GM18873 (cell line): ENCODE results near the gene CIB4.

Experiments
- ATAC-seq: cut with Tn5 transposase; IDR thresholded peaks from one replicate; pipeline ENCODE4 v1.9.1; 2021; ENCODE audit warnings: mild to moderate bottlenecking, moderate library complexity, moderate number of reproducible peaks; ENCODE audit not compliant: unreplicated experiment, low FRiP score

The CIB4 gene

DNA sequence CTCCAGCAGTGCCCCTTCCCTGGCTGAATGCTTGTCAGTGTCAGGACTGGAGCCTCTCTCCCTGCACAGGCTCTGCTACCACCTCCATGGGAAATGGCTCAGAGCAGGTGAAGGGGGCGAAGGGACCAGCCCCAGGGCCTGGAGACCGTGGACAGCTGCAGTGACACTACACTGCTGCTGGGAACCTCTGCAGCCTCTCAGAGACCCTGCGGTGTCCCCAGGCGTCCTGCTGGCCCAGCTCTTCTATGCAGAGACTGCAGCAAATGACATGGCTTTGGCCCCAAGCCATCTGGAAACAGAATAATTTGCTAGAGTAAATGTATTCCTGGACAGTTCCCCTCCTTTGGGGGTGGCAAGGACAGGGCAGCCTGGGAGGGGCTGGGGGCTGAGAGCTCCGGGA, 53.2 kb downstream of the CIB4 start:
- no peak for ATAC-seq

DNA sequence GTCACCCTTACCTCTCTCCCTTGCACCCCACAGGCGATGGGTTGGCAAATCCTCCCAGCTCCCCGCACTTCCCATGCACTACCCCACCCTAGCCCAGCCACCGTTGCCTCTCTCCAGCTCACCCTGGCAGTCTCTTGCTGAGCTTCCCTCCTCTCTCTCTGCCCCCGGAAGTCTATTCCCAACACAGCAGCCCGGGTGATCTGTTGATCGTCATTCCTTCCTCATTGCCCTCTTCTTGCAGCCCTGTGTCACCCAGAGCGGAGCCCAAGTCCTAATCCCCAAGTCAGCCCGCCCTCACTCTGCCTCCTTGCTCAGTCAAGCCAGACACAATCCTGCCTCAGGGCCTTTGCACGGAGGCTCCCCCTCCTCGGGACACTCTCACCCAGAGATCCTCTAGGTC, 55.2 kb downstream of the CIB4 start:
- no peak for ATAC-seq

DNA sequence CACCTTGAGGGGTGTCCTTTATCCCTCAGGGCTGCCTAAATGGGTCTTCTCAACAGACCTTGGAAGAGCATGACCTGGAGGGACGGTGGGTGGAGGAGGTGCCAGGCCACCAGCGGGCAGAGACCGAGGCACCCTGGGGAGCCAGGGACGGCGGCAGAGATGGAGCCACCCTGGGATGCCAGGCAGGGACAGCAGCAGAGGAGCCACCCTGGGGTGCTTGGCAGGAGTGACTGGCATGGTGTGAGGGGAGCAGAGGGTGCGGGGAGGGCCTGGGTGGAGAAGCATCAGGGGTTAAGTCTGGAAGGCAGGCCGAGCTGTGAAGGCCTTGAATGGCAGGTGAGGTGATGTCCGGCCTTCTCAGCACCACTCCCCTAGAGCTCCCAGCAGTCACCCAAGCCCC, 56.1 kb downstream of the CIB4 start:
- no peak for ATAC-seq

DNA sequence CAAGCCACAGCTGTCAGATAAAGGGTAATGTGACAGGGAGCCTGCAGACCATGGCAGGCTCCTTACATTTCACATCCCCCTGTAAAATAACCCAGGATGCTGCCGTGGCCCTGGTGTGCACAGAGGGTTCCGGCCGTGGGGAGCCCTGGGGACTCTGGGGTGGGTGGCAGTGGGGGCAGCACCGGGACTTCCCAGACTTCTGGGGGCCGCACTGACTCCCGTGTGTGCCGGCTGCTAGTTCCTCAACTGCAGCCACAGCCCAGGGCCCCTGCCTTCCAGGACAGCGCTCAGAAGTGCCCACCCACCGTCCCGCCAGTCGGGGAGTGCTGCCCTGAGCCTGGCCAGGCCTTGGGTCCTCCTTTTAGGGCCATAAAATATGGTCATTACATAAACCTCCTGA, 56.5 kb downstream of the CIB4 start:
- no peak for ATAC-seq

DNA sequence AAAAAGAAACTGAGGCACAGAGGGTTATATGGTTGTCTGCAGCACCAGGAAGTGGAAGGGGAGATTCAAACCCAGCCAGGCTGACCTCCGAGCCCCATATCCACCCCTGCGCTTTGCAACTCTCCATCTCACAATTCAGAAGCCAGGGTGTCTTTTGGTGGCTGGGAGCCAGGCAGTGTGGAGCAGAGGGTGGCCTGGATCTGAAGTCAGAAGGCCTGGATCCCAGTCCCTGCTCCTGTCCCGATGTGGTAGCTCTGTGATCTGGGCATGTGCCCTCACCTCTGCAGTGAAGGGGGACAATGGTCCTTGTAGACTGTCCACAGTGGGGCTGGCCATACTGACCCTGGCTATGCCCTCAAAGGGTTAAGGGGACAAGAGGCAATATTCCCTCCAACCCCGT, 57.0 kb downstream of the CIB4 start:
- no peak for ATAC-seq

DNA sequence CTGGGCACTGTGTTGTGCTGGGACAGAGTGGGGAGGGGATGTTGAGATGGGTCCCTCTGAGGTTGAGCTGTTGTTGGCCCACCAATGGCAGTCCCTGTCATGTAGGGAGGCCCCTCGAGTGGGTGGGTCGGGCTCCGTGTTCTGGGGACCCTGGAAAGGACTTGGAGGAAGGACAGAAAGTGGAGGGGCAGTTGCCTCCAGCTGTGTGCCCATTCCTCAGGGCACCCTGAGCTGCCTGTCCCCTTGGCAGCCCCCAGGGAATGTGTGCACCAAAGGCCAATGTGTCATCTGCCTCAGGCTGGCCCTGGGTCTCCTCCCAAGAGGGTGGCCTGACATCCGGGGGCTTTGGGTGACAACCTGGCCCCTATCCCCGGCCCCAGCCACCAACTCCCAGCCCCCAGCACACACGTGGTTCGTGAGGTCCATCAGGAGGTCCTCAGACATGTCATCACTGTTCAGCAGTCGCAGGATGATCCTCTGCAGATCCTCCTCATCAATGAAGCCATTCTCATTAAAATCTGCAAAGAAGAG, 57.7 kb downstream of the CIB4 start:
- no peak for ATAC-seq

DNA sequence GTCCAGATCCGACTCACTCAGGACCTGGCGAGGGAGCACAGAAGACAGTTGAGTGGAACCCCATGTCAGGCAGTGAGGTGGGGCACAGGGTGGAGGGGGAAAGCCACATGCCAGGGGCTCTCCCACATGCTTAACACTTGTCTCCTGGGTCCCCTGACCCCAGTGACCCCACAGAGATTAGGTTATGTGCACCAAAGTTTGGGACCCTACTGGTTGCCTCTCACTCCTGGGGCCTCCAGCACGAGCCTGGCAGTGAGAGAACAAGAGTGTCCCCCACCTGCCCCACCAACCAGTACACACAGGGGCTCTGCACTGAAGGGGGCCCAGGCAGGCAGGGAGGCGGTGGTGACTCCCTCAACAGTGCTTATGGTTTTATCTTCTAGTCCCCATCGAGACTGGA, 58.3 kb downstream of the CIB4 start:
- ATAC-seq: no peak

DNA sequence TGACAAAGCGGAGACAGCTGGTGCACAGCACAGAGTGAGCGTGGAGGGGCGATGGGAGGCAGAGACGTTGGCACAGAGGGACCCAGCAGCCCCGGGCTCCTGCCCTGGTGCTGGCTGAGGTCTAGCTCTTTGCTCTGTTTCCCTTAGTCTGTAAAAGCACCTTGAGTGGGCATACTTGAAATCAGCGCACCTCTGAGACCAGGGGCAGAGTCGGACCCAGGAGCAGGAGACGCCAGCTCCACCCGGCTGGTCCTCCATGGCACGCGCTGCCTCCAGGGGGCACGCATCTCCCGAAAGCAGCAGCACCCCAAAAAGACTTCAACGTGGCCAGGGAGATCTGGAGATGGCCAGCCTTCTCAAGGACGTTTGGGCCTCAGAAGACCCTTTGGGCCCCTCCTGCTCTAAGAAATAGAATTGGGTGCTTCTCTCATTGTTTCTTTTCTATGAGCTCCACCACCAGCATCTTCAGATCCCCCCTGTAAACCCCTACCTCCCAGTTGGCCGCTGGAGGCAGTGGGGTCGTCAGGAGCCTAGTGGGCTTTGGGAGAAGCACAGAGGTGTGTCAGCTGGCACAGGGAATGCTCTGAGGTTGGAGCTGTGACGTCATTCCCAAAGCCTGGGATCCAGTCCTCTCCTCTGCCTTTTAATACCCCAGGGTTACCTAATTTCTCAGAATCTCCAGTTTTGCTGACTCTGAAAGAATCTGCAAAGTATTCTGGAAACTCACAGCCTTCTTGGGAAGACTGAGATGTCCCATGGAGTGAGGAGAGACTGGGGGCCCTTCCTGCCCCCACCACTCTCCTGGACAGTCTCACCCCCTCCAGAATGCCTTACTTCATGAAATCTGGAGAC, 58.9 kb downstream of the CIB4 start:
- no peak for ATAC-seq

DNA sequence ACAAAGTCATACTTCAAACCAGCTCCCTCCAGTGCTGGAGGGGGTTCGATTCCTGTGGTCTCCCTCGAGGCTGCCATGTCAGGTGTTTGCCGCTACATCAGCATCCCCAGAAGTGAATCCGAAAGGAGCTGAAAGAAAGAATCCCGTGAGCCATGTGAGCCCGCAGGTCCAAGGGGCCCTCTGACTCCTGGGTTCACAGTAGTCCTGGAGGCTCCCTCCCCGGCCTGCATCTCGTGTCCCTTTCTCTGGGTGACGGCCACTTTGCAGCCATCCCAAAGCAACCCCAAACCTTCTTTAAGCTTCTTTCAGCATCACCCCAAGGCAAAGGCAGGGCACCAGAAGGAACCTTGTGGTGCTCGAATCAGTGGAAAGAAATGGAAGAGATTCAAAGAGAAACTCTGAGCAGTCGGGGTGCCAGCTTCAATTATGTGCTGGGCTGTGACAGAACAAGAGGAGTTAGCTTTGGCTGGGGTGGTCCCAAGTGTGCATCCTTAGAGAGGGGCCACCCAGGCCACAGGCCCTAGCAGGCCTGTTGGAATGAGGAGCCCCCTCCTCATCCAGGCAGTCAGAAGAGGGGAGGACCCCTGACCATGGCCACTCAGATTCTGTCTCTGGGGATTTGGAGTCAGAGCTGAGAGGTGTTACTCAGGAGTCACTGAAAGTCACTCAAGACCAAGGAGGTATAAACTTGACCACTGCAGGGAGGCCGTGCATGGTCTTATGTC, 59.7 kb downstream of the CIB4 start:
- no peak for ATAC-seq

DNA sequence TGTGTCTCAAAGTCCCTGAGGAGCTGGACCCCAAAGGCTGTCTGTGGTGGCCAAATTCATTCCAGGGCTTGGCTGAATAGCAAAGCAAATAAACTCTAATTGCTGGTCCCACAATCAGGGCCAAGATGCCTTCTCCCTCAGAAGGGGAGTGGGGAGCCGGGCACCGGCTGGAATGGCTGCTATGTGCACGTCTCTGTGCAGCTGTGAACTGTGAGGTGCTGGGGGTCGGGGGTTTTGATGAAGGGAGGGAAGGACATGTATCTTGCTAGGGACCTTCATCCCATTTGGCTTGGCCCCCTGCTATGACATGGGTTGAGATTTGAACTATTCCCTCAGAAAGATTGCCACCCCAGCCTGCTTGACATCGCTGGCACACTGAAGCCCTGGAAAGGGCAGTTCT, 60.4 kb downstream of the CIB4 start:
- no peak for ATAC-seq

DNA sequence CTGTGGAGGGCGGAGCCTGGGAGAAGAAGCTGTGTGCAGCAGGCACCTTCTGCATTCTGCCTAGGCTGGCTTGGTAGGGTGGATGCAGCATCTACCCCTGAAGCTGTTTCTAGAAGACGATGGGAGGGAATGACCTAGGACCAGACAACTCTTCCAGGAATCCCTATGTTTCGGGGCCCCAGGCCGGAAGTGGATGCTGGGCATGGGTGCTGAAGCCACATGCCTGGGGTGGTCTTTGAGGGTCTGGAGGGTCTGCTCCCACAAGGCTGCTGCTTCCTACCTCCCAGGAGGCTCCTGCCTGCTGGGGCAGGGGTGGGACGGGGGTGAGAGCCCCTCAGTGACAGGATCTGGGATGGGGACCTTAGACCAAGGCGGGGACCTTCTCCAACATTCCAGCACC, 61.0 kb downstream of the CIB4 start:
- ATAC-seq: no peak

DNA sequence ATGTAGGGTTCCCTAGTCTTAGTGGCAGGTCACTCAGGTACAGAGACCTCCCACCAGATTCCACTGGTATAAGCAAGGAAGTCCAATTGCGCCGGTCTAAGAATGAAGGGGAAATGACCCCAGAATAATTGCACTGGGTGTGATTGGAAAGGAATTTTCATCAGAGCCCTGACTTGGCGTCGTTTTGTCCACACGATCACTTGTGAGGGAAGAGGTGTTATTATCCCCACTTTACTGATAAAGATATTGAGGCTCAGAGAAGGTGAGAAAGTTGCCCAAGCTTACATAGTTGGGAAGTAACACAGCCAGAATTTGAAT, 61.5 kb downstream of the CIB4 start:
- no peak for ATAC-seq

DNA sequence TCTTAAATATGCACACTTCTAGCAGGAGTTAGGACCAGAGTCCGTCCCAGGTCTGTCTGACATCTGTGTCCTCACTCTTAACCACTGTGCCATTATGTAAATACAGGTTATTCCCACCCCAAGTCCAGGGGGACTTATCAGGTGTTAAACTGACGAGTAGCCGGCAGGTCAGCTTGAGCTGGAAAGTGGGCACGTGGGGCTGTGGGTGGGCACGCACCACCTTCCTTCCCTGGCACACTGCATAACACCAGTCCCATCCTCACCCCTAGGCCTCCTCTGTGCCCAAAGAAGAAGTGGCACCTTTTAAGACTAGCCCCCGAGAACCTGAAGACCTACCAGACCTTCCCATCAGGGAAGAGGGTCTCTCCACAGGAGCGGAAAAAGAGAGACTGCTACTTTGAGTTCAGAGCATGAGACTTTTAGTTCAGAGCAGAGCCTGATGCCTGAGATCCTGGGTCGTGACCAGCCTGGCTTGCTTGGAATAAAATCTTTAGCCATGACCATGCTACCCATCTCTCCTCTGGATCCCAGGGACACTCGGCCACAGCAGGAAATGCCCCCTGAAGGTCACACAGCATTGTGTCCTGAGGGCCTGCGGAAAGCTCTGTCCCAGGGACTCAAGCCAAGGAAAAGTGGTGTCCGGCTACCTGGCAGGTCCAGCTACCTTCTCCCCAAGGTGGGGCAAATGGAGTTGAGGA, 62.0 kb downstream of the CIB4 start:
- no peak for ATAC-seq

DNA sequence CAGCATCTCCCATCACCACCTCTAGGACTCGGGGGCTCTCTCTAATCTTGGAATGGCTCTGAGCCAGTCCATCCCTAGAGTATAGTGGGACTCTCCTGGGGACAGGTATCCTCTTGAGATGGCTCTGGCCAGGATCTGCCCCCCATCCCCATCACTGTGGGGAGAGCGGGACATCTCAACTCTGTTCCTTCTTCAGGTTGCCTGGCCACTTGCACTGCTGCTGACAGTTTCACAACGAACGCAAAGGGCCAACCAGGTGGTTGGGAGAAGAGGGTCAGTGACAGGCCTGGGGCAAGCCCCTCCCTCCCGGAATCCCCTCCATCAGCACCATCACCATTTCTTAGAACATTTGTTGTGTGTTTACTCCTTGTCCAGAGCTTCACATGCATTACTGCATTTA, 62.6 kb downstream of the CIB4 start:
- no peak for ATAC-seq

DNA sequence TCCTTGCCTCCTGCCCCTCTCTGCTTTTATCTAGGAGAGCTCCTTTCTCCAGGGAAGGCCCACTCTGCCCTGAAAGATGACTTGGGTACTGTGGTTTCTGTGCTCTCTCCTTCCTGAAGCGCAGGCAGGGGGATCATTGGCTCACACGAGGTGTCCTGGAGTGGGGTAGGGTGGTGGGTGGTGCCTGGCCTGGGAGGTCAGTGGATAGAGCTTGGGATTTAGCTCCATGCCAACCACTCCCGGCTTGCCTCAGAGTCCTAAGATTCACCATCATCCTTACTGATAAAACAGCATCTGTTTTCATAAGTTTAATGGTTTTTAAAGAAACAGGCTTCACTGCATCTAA, 63.1 kb downstream of the CIB4 start:
- ATAC-seq: no peak

DNA sequence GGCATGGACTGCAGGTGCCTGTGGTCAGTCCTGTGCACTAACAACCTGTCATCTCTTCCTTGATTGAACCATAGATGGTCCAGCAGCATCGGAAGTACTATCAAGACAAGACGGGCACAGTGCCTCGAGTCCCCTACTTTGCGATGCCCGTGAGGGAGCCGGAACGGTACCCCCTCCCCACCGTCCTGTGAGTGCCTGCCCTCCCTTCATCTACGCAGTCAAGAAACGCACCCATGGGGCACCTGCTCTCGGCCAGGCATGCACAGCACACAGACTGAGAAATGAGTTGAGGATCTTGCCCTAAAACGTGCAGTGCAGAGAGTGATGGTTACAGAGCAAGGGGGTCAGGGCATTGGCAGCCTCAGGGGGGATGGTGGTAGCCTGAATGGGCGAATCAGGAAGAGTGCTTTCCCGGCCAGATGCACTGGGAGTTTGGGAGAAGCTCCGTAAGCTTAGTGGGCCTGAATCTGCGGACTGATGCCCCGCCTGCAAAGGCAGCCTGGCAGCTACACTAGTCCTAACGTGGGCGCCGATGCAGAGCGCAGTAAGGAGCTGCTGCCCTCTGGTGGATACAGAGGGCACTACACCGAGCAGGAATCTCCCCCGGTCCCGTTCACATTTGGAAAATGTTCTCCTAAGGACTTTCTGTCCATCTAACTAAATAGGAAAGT, 63.6 kb downstream of the CIB4 start:
- no peak for ATAC-seq

DNA sequence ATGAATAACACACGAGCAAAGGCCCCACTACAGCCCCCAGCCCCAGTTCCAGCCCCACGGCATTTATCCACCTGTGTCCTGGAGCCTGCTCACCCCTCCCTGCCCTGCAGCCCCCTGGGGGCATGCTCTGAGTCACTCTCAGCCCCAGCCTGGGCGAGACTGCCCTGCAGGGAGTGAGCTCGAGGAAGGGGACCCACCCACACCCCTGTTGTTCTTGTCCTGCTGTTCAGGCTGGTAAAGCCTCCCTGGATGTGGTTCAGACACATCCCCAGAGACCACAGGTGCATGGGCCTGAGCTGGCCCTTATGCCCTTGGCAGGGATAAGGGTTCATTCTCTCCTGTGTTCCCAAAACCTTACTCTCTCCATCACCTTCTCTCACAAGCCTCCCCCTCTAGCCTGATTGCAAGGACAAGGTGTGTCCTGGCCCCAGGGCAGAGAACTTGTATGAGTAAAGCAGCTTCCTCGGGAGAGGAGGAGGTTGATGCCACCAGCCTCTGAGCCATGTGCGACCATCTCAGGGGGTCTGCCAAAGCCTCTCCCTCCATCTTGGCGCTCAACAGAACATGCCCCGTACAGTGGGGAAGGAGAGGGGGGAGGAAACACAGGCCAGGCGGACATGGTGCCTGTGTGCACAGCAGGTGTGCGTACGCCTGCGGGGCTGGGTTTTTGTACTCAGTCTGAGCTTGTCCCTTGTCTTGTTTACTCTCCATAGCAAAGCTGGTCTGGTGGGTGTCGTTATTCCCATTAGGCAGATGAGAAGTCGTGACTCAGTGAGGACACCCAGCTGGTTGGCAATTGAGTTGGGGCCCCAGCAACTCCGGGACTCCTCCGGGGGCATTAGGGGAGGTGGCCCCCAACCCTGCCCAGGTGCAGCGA, 64.4 kb downstream of the CIB4 start:
- no peak for ATAC-seq

DNA sequence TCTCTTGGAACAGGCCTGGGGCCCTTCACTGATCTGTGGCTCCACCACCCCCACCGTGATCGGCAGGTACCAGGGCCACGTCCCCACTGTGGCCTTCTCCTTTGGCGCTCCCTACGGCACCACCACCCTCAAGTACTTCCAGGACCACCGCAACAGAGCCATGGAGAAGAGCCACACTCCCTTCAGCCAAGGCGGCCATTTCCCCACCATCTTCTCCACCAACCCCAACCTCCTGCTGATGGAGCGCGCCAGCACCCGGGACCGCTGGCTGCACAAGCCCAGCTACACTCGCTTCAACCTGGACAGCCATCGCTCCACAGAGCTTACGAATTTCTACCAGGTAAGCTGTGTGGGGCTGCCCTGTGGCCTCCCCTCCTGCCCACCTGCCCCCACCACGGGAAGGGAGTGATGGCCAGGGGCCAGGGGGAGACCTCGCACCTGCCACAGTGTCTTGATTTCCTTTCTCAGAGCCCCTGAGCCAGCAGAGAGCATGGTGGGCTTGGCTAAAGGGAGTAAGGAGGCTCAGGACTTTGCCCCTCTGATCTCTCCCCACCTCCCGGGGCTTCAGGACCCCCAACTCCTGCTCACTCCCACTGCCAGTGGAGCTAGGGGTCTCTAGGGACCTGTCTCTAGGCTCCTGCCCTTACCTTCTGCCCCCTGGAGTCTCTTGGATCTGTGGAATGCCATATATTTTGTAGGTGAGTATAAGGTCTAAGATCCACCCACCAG, 65.2 kb downstream of the CIB4 start:
- ATAC-seq: no peak

DNA sequence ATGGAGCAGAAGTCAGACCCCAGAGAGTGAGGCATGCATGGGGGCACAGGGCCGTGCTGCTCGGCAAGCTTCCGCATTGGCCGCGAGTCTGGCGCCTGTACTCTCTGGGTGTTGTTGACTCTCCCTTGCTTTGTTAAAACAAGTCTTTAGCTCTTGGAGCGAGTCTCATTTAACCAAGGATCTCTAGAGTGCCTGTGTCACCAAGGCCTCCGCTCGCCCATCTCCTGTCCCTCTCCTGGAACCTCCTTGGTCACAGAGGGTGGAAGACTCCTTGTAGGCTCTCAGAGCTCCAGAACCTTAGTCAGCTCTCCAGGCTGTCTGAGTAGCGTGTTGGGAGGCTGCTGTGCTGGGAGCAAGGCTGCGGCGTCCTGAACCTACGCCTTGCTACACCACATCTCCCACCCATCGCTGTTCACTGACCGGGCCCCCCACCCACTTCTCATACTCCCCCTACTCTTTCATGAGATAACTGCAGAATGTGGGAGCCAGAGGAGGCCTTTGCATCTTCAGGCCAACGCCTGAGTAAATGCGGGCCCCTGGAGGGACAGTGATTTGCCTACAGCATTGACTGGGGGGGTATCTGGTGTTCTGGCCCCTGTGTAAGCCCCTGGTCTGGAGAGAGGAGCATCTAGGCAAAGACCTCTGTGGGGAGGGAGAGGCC, 66.1 kb downstream of the CIB4 start:
- ATAC-seq: no peak
